Activated CD4-positive, alpha-beta memory T cell treated with anti-CD3 and anti-CD28 coated beads, Interleukin-2, amount 10 ng/mL, durations not matched to agents 7 days and 5 days (primary cell): ENCODE results near the gene CTSA. TPM values are rescaled to one million over a fixed set of nuclear protein-coding genes. Genes with fewer than 3 reads are reported as not detected.

Source experiments
- CTCF ChIA-PET: fragments of 350-600 bp; sonication (Branson Sonifier 250); formaldehyde crosslinking; loops from one replicate; lab custom pipeline; 2021; ENCODE audit warnings: antibody characterized with exemption, inconsistent platforms; lab: Charles Lee
- POLR2A ChIA-PET: fragments of 350-600 bp; sonication (Branson Sonifier 250); formaldehyde crosslinking; loops from one replicate; lab custom pipeline; 2021; ENCODE audit warnings: antibody characterized with exemption; lab: Charles Lee
- DNase-seq: peaks from one replicate; pipeline ENCODE4 v3.0.0-alpha.2; 2020
- H3K27ac Mint-ChIP-seq: one replicate; pipeline ENCODE4 v1.8.0; 2021; ENCODE audit warnings: mild to moderate bottlenecking, mixed read lengths
- H3K27me3 Mint-ChIP-seq: one replicate; pipeline ENCODE4 v1.8.0; 2021; ENCODE audit warnings: mixed read lengths
- H3K36me3 Mint-ChIP-seq: one replicate; pipeline ENCODE4 v1.8.0; 2021; ENCODE audit warnings: low read depth, mixed read lengths
- H3K4me1 Mint-ChIP-seq: one replicate; pipeline ENCODE4 v1.8.0; 2021; ENCODE audit warnings: mixed read lengths
- H3K4me3 Mint-ChIP-seq: one replicate; pipeline ENCODE4 v1.8.0; 2021; ENCODE audit warnings: mild to moderate bottlenecking, mixed read lengths
- H3K9me3 Mint-ChIP-seq: one replicate; pipeline ENCODE4 v1.8.0; 2021; ENCODE audit warnings: mixed read lengths
- total RNA-seq, 2 experiments: library from RNA; stranded (reverse); gene quantifications; one replicate each; pipeline ENCODE4 v1.2.3, GENCODE V29; 2021

The CTSA gene
- total RNA-seq, 2 experiments from 2014 or later, result 64.3 to 64.6 TPM

GRCh38 chr20:45943613-45944012 is 52.5 kb downstream of the CTSA start:
- Mint-ChIP-seq H3K27ac (peak overlapping the region; percentile 71), H3K27me3 (no peaks in the 10 kb centered on the region), H3K9me3 (no peaks in the 10 kb centered on the region), H3K4me1 (peaks cover 39% of the 10 kb centered on the region), H3K4me3 (no peak overlapping the region), H3K36me3 (peaks cover 64% of the 10 kb centered on the region)
- ChIA-PET CTCF (interaction anchor here (1.1 to 2.2 kb wide), 8 partner anchors 9 to 144 kb away, joined by 3 to 9 read pairs (median 4); partner anchors contain the start of gene PCIF1), POLR2A (interaction anchor here (1.0 to 1.8 kb wide), 9 partner anchors 9 to 152 kb away, joined by 3 to 7 read pairs (median 4); partner anchors contain the start of genes DNTTIP1, PCIF1, WFDC3 and ZNF335)
- no peak for DNase-seq

DNA sequence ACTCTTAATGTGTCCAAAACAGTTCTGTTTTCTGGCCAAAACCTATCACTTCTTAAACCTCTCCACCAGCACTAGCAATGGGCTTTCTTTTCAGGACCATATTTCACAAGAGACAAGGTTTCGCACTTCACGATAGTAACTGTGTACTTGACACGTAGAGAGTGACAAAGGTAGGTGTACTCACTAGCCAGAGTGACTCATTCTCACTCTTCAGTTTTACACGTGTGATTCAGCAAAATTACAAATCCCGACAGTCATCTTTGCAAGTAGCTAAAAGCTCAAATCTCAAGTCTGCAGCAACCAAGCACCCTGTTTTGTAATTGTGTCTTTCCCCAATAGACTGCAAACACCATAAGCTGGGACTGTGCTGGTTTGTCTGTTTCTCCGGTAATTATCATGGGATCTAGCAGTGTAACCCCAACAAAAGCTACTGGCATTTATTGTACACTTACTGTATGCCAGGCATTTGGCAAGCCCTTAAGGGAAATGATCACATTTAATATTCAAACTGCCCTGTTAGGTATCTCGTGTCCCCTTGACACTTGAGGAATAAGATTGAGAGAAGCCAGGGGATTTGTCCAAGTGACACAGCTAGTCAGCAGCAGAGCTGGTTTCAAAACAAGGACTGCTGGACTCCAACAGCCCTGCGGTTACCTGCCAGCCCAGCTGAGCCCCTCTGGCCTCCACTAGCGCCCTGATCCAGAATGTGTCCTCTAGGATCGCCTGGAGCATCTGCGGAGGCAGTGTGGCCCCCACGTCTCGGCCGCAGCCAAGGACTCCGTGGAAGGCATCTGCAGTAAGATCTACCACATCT is 53.2 kb downstream of the CTSA start:
- Mint-ChIP-seq H3K27me3 (no peaks in the 10 kb centered on the region), H3K27ac (peak overlapping the region; percentile 71), H3K4me3 (no peak overlapping the region), H3K4me1 (peaks cover 38% of the 10 kb centered on the region), H3K36me3 (peaks cover 64% of the 10 kb centered on the region), H3K9me3 (no peaks in the 10 kb centered on the region)
- CTCF ChIA-PET, result interaction anchor here (1.1 to 2.2 kb wide), 7 partner anchors 10 to 145 kb away, joined by 3 to 9 read pairs (median 4); partner anchors contain the start of gene PCIF1
- DNase-seq, result no peak
- POLR2A ChIA-PET, result interaction anchor here (0.9 to 8.9 kb wide), 9 partner anchors 8 to 152 kb away, joined by 3 to 56 read pairs (median 4); partner anchors contain the start of genes DNTTIP1, PCIF1, UBE2C and WFDC3

DNA sequence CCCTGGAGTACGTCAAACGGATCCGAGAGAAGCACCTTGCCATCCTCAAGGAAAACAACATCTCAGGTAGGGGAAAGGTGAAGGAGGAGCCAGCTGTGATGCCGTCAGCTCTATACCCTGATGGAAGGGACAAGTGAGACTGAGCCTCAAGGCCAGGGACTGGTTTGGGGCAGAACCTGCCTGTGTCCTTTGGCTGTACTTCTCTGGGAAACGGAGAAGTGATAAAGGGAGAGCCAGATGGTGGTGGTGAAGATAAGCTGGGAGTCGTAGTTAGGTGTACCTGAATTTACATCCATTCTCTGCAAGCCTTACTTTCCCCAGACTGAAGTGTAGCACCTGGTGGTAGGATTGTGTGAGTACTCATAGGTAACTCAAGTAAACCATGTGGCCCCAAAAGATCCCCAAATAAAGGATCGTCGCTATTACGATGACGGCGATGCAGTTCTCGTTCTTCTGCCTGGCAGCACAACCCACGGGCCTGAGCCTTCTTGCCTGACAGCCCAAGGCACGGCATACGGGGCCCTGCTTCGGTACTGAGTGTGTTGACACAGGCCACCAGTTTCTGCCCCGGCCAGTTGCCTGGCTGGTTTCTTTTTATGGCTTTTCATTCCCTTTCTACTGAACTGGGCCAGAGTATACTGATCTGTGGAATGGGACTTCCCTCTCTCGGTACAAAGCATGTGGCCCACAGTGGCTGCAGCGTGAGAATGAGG is 54.0 kb downstream of the CTSA start:
- Mint-ChIP-seq H3K27ac (peak overlapping the region; percentile 31), H3K9me3 (no peaks in the 10 kb centered on the region), H3K27me3 (no peaks in the 10 kb centered on the region), H3K4me1 (peaks cover 38% of the 10 kb centered on the region), H3K4me3 (no peak overlapping the region), H3K36me3 (peaks cover 62% of the 10 kb centered on the region)
- no peak for DNase-seq
- ChIA-PET POLR2A (interaction anchor here (0.9 to 8.9 kb wide), 9 partner anchors 8 to 153 kb away, joined by 3 to 56 read pairs (median 4); partner anchors contain the start of genes DNTTIP1, PCIF1 and WFDC3), CTCF (interaction anchor here (1.2 to 2.2 kb wide), 4 partner anchors 12 to 146 kb away, joined by 3 to 9 read pairs (median 6); no protein-coding TSS in a partner anchor)

DNA sequence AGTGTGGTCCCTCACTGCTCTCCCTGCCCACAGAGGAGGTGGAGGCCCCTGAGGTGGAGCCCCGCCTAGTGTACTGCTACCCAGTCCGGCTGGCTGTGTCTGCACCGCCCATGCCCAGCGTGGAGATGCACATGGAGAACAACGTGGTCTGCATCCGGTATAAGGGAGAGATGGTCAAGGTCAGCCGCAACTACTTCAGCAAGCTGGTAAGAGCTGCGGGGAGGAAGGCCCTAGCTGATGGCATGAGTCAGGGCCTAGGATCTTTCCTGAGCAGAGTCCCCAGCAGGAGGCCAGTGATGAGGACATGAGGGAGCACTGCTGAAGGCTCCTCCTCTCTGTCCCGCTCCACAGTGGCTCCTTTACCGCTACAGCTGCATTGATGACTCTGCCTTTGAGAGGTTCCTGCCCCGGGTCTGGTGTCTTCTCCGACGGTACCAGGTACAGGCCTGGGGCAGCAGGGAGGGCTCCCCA is 54.6 kb downstream of the CTSA start:
- H3K27me3 Mint-ChIP-seq, result no peaks in the 10 kb centered on the region
- ChIA-PET CTCF (interaction anchor here (1.3 to 2.2 kb wide), 2 partner anchors 25 to 146 kb away, joined by 4 to 9 read pairs; no protein-coding TSS in a partner anchor), POLR2A (interaction anchor here (1.0 to 8.9 kb wide), 6 partner anchors 9 to 65 kb away, joined by 3 to 56 read pairs (median 6); partner anchors contain the start of genes PCIF1 and ZNF335)
- H3K36me3 Mint-ChIP-seq, result peaks cover 65% of the 10 kb centered on the region
- H3K4me1 Mint-ChIP-seq, result peaks cover 38% of the 10 kb centered on the region
- DNase-seq, result no peak
- H3K4me3 Mint-ChIP-seq, result no peak overlapping the region
- no peaks in the 10 kb centered on the region for H3K9me3 Mint-ChIP-seq
- peak overlapping the region; percentile 80 for H3K27ac Mint-ChIP-seq

DNA sequence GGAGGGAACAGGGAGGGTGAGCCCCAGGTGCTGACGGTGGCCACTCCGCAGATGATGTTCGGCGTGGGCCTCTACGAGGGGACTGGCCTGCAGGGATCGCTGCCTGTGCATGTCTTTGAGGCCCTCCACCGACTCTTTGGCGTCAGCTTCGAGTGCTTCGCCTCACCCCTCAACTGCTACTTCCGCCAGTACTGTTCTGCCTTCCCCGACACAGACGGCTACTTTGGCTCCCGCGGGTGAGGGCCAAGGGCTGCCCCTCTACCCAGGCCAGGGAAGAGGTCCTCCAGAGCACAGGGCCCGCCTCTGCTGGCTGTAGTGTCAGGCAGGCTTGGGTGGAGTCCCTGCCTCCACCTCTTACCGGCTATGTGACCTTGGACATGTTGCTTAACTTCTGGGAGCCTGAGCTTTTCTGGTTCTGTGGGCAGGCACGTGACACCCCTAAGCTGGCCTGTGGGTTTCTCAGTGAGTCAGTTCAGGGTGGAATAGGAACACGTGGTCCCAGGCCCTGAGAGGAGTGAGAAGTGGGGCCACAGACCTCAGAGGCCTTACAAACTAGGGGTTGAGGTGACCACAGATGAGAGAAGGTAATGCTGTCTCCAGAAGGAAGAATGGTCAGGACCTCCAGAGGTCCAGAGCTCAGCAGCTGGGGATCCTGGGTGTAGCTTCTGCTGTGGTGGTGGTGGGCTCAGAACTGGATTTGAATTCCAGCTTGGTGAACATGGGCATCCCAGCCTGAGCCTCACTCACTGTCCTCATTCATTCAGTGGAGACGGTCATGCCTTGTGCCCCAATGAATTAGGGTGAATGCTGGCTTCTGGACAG is 55.2 kb downstream of the CTSA start:
- Mint-ChIP-seq H3K36me3 (peaks cover 71% of the 10 kb centered on the region), H3K27me3 (no peaks in the 10 kb centered on the region), H3K4me3 (no peak overlapping the region), H3K4me1 (peaks cover 38% of the 10 kb centered on the region), H3K27ac (peak overlapping the region; percentile 80), H3K9me3 (no peaks in the 10 kb centered on the region)
- peak; percentile 75 for DNase-seq
- ChIA-PET POLR2A (interaction anchor here (1.0 to 8.9 kb wide), 7 partner anchors 9 to 88 kb away, joined by 3 to 56 read pairs (median 5); partner anchors contain the start of genes PCIF1 and ZNF335), CTCF (interaction anchor here (1.0 to 1.3 kb wide), 3 partner anchors 24 to 147 kb away, joined by 4 to 12 read pairs (median 4); no protein-coding TSS in a partner anchor)

- no peak overlapping the region for H3K4me3 Mint-ChIP-seq
- H3K4me1 Mint-ChIP-seq, result peaks cover 43% of the 10 kb centered on the region
- DNase-seq, result no peak
- H3K9me3 Mint-ChIP-seq, result no peaks in the 10 kb centered on the region
- H3K27ac Mint-ChIP-seq, result no peak overlapping the region
- H3K27me3 Mint-ChIP-seq, result no peaks in the 10 kb centered on the region
- ChIA-PET CTCF (interaction anchor here (1.0 to 1.2 kb wide), 2 partner anchors 23 to 148 kb away, joined by 4 to 12 read pairs; no protein-coding TSS in a partner anchor), POLR2A (interaction anchor here (1.2 to 8.9 kb wide), 8 partner anchors 10 to 124 kb away, joined by 3 to 56 read pairs (median 8); partner anchors contain the start of genes PCIF1 and ZNF335)
- H3K36me3 Mint-ChIP-seq, result peaks cover 81% of the 10 kb centered on the region
Measured at GRCh38 chr20:45947110-45947866, 56.2 kb downstream of the CTSA start.

DNA sequence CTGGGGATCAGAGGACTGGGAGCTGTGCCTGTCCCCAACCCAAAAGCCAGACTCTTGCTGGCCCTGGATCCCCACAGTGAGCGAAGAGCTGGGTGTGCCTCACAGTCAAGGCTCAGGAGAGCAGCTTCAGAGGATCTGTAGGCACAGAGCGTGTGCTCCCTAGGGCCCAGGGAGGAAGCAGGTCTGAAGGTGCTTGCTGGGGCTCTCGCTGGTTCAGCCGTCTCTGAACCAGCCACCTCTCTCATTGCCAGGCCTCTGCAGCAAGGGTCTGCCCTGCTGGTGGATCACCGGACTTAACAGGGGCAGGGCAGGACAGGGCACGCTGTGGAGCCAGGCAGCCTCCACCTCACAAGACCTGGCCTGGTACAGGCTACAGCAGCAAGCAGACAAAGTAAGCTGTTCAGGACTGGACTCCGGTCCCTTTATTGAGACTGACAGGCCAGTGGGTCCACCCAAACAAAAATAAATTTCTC is 57.2 kb downstream of the CTSA start:
- no peak overlapping the region for H3K27ac Mint-ChIP-seq
- H3K27me3 Mint-ChIP-seq, result no peaks in the 10 kb centered on the region
- DNase-seq, result no peak
- H3K4me3 Mint-ChIP-seq, result no peak overlapping the region
- ChIA-PET POLR2A (interaction anchor here (0.8 to 8.9 kb wide), 9 partner anchors 9 to 131 kb away, joined by 3 to 56 read pairs (median 9); partner anchors contain the start of genes PCIF1 and ZNF335), CTCF (interaction anchor here (3.1 kb wide), 1 partner anchor 22 kb away, joined by 15 read pairs; no protein-coding TSS in a partner anchor)
- peaks cover 42% of the 10 kb centered on the region for H3K4me1 Mint-ChIP-seq
- H3K36me3 Mint-ChIP-seq, result peaks cover 75% of the 10 kb centered on the region
- H3K9me3 Mint-ChIP-seq, result no peaks in the 10 kb centered on the region

Other genes with a start within 250 kb of the CTSA start
- not detected for gene WFDC11, start 221.1 kb upstream of the CTSA start, total RNA-seq
- not detected for gene WFDC13, start 189.3 kb upstream of the CTSA start, total RNA-seq
- not detected for gene WFDC10B, start 186.3 kb upstream of the CTSA start, total RNA-seq
- not detected for gene SPINT4, start 169.0 kb upstream of the CTSA start, total RNA-seq
- not detected for gene WFDC3, start 99.5 kb upstream of the CTSA start, total RNA-seq
- gene DNTTIP1, start 99.4 kb upstream of the CTSA start, total RNA-seq, result 10 to 100 TPM; 29.0 to 34.7 TPM
- gene UBE2C, start 78.7 kb upstream of the CTSA start, total RNA-seq, result 100 to 1,000 TPM; 170 to 184 TPM
- not detected for gene TNNC2, start 64.0 kb upstream of the CTSA start, total RNA-seq
- gene SNX21, start 57.5 kb upstream of the CTSA start, total RNA-seq, result 1 to 10 TPM in 1 of 2 experiments, under 1 TPM in 1; 0.91 to 1.6 TPM
- 10 to 100 TPM; 36.0 to 36.5 TPM for gene ACOT8, start 33.9 kb upstream of the CTSA start, total RNA-seq
- 1 to 10 TPM; 5.5 to 5.7 TPM for gene ZSWIM3, start 33.7 kb upstream of the CTSA start, total RNA-seq
- gene ZSWIM1, start 10.1 kb upstream of the CTSA start, total RNA-seq, result 1 to 10 TPM; 2.7 to 2.9 TPM
- gene SPATA25, start 3.7 kb upstream of the CTSA start, total RNA-seq, result under 1 TPM; 0.30 to 0.88 TPM
- gene NEURL2, start 127 bp upstream of the CTSA start, total RNA-seq, result 1 to 10 TPM; 1.0 to 1.6 TPM
- 1 to 10 TPM; 2.8 to 3.1 TPM for gene PLTP, start 20.8 kb downstream of the CTSA start, total RNA-seq
- gene PCIF1, start 43.3 kb downstream of the CTSA start, total RNA-seq, result 10 to 100 TPM; 44.2 to 45.7 TPM
- gene ZNF335, start 80.9 kb downstream of the CTSA start, total RNA-seq, result 10 to 100 TPM; 35.7 to 36.7 TPM
- gene MMP9, start 117.6 kb downstream of the CTSA start, total RNA-seq, result under 1 TPM; 0.13 to 0.15 TPM
- under 1 TPM in 1 of 2 experiments, not detected in 1; 0.53 TPM for gene SLC12A5, start 137.9 kb downstream of the CTSA start, total RNA-seq
- 10 to 100 TPM; 24.6 to 26.3 TPM for gene NCOA5, start 198.6 kb downstream of the CTSA start, total RNA-seq
- gene CD40, start 227.0 kb downstream of the CTSA start, total RNA-seq, result under 1 TPM; 0.88 to 0.93 TPM